Measurements from ENCODE around the gene GAS7. TPM values are rescaled to one million over a fixed set of nuclear protein-coding genes. Genes with fewer than 3 reads are reported as not detected.

Gene GAS7
- total RNA-seq, 1 donor from 2014 or later, result 2.9 TPM

GRCh38 chr17:10041287-10041612, 157.2 kb downstream of the GAS7 start:
- no peaks in the 10 kb centered on the region for H3K36me3 Mint-ChIP-seq
- TF ChIP-seq, protein P1, sequence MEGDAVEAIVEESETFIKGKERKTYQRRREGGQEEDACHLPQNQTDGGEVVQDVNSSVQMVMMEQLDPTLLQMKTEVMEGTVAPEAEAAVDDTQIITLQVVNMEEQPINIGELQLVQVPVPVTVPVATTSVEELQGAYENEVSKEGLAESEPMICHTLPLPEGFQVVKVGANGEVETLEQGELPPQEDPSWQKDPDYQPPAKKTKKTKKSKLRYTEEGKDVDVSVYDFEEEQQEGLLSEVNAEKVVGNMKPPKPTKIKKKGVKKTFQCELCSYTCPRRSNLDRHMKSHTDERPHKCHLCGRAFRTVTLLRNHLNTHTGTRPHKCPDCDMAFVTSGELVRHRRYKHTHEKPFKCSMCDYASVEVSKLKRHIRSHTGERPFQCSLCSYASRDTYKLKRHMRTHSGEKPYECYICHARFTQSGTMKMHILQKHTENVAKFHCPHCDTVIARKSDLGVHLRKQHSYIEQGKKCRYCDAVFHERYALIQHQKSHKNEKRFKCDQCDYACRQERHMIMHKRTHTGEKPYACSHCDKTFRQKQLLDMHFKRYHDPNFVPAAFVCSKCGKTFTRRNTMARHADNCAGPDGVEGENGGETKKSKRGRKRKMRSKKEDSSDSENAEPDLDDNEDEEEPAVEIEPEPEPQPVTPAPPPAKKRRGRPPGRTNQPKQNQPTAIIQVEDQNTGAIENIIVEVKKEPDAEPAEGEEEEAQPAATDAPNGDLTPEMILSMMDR (IDR thresholded peaks at IDR 0.05), result no peak
- TF ChIP-seq EZH2 (IDR thresholded peaks at IDR 0.05) (no peak), EZH2phosphoT487 (IDR thresholded peaks at IDR 0.05) (no peak)
- no peak overlapping the region for H3K27ac Mint-ChIP-seq
- Histone ChIP-seq H3K4me1 (no peaks in the 10 kb centered on the region), H3K9me3 (ENCODE audit: low read depth) (no peaks in the 10 kb centered on the region), H4K20me1 (ENCODE audit: low read depth) (no peaks in the 10 kb centered on the region), H3K36me3 (no peaks in the 10 kb centered on the region), H3F3A (ENCODE audit: low read depth) (no peaks in the 10 kb centered on the region), H3K79me2 (ENCODE audit: low read depth) (no peaks in the 10 kb centered on the region), H3K4me2 (no peak overlapping the region), H2AFZ (replicated peaks) (no peak overlapping the region), H3K27ac (no peak overlapping the region), H3K27me3 (no peaks in the 10 kb centered on the region), H3K4me3 (no peak overlapping the region), H3K9ac (no peak overlapping the region)
- no peak for DNase-seq (ENCODE audit: low spot score)
- H3K4me3 Mint-ChIP-seq, result no peak overlapping the region
- peaks cover 15% of the 10 kb centered on the region for H3K4me1 Mint-ChIP-seq
- H3K27me3 Mint-ChIP-seq (ENCODE audit: insufficient read depth, low read depth), result no peaks in the 10 kb centered on the region
- H3K9me3 Mint-ChIP-seq, result no peaks in the 10 kb centered on the region

DNA sequence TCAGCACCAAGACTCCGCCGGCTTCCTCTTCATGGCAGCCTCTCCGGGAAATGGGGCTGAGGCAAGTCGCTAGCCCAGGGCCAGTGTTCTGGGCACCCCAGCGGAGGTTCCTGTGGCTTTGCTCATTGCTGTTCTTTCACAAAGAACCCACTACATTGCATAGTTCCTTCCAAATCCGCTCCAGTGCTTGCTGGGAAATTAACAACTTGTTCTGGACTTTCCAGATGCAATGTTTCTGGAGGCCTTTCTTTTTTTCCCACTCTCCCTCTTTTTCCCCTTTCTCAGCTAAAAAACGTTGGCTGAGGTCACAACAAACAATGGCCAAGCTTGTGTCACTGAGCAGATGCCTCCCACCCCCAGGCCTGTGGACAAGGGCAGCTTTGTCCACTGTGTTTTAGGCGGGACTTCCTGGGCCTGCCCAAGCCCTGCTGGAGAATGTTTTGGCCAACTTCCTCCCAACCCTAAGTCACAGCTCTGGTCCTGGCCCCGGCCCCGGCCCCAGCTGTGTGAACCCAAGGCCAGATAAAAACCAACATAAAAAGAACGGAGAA, 161.8 kb downstream of the GAS7 start:
- no peaks in the 10 kb centered on the region for H3K79me2 ChIP-seq (ENCODE audit: low read depth)
- H3K36me3 ChIP-seq, result no peaks in the 10 kb centered on the region
- peak overlapping the region; percentile 60 for H3K27ac Mint-ChIP-seq
- no peak overlapping the region for H3K9ac ChIP-seq
- no peaks in the 10 kb centered on the region for H3K27me3 ChIP-seq
- H3K4me3 Mint-ChIP-seq, result no peak overlapping the region
- H3K9me3 Mint-ChIP-seq, result no peaks in the 10 kb centered on the region
- no peaks in the 10 kb centered on the region for H4K20me1 ChIP-seq (ENCODE audit: low read depth)
- no peaks in the 10 kb centered on the region for H3K27me3 Mint-ChIP-seq (ENCODE audit: insufficient read depth, low read depth)
- TF ChIP-seq EZH2phosphoT487 (IDR thresholded peaks at IDR 0.05) (no peak), EZH2 (IDR thresholded peaks at IDR 0.05) (no peak)
- TF ChIP-seq, protein P1 (IDR thresholded peaks at IDR 0.05), result no peak
- no peak overlapping the region for H3K4me3 ChIP-seq
- H3F3A ChIP-seq (ENCODE audit: low read depth), result peaks cover 13% of the 10 kb centered on the region
- H3K27ac ChIP-seq, result no peak overlapping the region
- H2AFZ ChIP-seq (replicated peaks), result peak overlapping the region; percentile 34
- no peaks in the 10 kb centered on the region for H3K36me3 Mint-ChIP-seq
- H3K4me1 Mint-ChIP-seq, result peaks cover 22% of the 10 kb centered on the region
- no peaks in the 10 kb centered on the region for H3K9me3 ChIP-seq (ENCODE audit: low read depth)
- peaks cover 21% of the 10 kb centered on the region for H3K4me1 ChIP-seq
- DNase-seq (ENCODE audit: low spot score), result no peak
- no peak overlapping the region for H3K4me2 ChIP-seq

DNA sequence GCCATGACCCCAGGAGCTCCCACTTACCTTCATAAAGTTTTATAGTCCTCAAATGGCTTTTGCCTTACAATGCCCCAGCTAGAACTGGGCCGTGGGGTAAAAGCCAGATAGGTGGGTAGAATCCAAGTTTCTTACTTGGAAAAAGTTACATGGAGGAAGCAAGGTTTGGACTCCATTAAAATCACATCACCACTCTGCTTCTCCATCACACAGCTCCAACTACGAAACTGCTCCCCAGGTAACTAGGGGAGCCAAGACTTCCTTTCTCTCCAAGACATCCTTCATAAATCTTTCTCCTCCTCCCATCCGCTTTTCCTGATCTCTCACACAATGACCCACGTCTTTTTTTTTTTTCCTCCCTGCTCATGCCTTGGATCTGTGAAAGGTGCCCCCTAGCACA, 162.5 kb downstream of the GAS7 start:
- H3F3A ChIP-seq (ENCODE audit: low read depth), result peaks cover 13% of the 10 kb centered on the region
- no peaks in the 10 kb centered on the region for H4K20me1 ChIP-seq (ENCODE audit: low read depth)
- no peaks in the 10 kb centered on the region for H3K79me2 ChIP-seq (ENCODE audit: low read depth)
- no peak overlapping the region for H3K9ac ChIP-seq
- no peak for DNase-seq (ENCODE audit: low spot score)
- no peak overlapping the region for H3K4me3 Mint-ChIP-seq
- H3K4me1 ChIP-seq, result peaks cover 21% of the 10 kb centered on the region
- no peak overlapping the region for H3K27ac ChIP-seq
- H3K9me3 Mint-ChIP-seq, result no peaks in the 10 kb centered on the region
- H3K27ac Mint-ChIP-seq, result no peak overlapping the region
- no peak overlapping the region for H3K4me2 ChIP-seq
- H2AFZ ChIP-seq (replicated peaks), result no peak overlapping the region
- peaks cover 1% of the 10 kb centered on the region for H3K27me3 Mint-ChIP-seq (ENCODE audit: insufficient read depth, low read depth)
- no peaks in the 10 kb centered on the region for H3K27me3 ChIP-seq
- no peaks in the 10 kb centered on the region for H3K36me3 ChIP-seq
- H3K4me1 Mint-ChIP-seq, result peaks cover 21% of the 10 kb centered on the region
- no peak for TF ChIP-seq EZH2phosphoT487 (IDR thresholded peaks at IDR 0.05)
- TF ChIP-seq, protein P1 (IDR thresholded peaks at IDR 0.05), result no peak
- no peak for TF ChIP-seq EZH2 (IDR thresholded peaks at IDR 0.05)
- H3K9me3 ChIP-seq (ENCODE audit: low read depth), result no peaks in the 10 kb centered on the region
- no peaks in the 10 kb centered on the region for H3K36me3 Mint-ChIP-seq
- no peak overlapping the region for H3K4me3 ChIP-seq
